OCI-LY1 (cell line): ENCODE results near the gene SYTL1.

ENCODE experiments used
- H2AFZ ChIP-seq: fragments of 200-600 bp; sonication (generic), shearing (Covaris generic); 2 replicates; pipeline ENCODE4 v1.6.0; 2014; ENCODE audit warnings: antibody characterized with exemption, mild to moderate bottlenecking, low read length
- H3F3A ChIP-seq: fragments of 200-600 bp; sonication (generic), shearing (Covaris generic); 2 replicates; pipeline ENCODE4 v1.6.0; 2014; ENCODE audit warnings: mild to moderate bottlenecking, antibody characterized with exemption, low read length, moderate library complexity; ENCODE audit not compliant: insufficient read depth
- H3K27ac ChIP-seq: fragments of 200-600 bp; sonication (generic); 2 replicates; pipeline ENCODE4 v1.5.1; 2014; ENCODE audit warnings: low read length, mixed run types, mild to moderate bottlenecking, low read depth; ENCODE audit not compliant: poor library complexity, severe bottlenecking
- H3K27me3 ChIP-seq: fragments of 200-600 bp; sonication (generic); 2 replicates; pipeline ENCODE4 v1.6.0; 2014; ENCODE audit warnings: antibody characterized with exemption, mild to moderate bottlenecking, low read length, moderate library complexity; ENCODE audit not compliant: insufficient read depth
- H3K36me3 ChIP-seq: fragments of 200-600 bp; sonication (generic); 2 replicates; pipeline ENCODE4 v1.6.1; 2014; ENCODE audit warnings: mild to moderate bottlenecking, antibody characterized with exemption, low read length, moderate library complexity, mixed read lengths; ENCODE audit not compliant: insufficient read depth
- H3K4me1 ChIP-seq: fragments of 200-600 bp; sonication (generic); 2 replicates; pipeline ENCODE4 v1.5.1; 2014; ENCODE audit warnings: mild to moderate bottlenecking, low read length, moderate library complexity; ENCODE audit not compliant: insufficient read depth, severe bottlenecking
- H3K4me2 ChIP-seq: fragments of 200-600 bp; sonication (generic), shearing (Covaris generic); 2 replicates; pipeline ENCODE4 v1.6.1; 2014; ENCODE audit warnings: low read length
- H3K4me3 ChIP-seq: fragments of 200-600 bp; sonication (generic); 2 replicates; pipeline ENCODE4 v1.5.1; 2014; ENCODE audit warnings: low read length, low read depth, mild to moderate bottlenecking, mixed read lengths; ENCODE audit not compliant: poor library complexity, severe bottlenecking
- H3K79me2 ChIP-seq: fragments of 200-600 bp; shearing (Covaris generic); 2 replicates; pipeline ENCODE4 v1.6.1; 2016; ENCODE audit warnings: mixed run types, low read length, mixed read lengths; ENCODE audit not compliant: insufficient read depth
- H3K9ac ChIP-seq: fragments of 200-600 bp; sonication (generic), shearing (Covaris generic); 2 replicates; pipeline ENCODE4 v1.6.1; 2014; ENCODE audit warnings: mild to moderate bottlenecking, low read length, mixed read lengths
- H3K9me2 ChIP-seq: fragments of 200-600 bp; sonication (generic), shearing (Covaris generic); 2 replicates; pipeline ENCODE4 v1.6.1; 2014; ENCODE audit warnings: low read depth, mild to moderate bottlenecking, low read length, mixed read lengths
- H3K9me3 ChIP-seq: fragments of 200-600 bp; shearing (Covaris generic); 2 replicates; pipeline ENCODE4 v1.6.1; 2014; ENCODE audit warnings: low read length, mixed read lengths
- H4K20me1 ChIP-seq: fragments of 200-600 bp; sonication (generic), shearing (Covaris generic); 2 replicates; pipeline ENCODE4 v1.6.0; 2016; ENCODE audit warnings: mild to moderate bottlenecking, low read length; ENCODE audit not compliant: insufficient read depth
- EZH2 ChIP-seq: fragments of 200-600 bp; sonication (generic), shearing (Covaris generic); IDR thresholded peaks from 2 replicates; pipeline ENCODE4 v1.8.0; 2017; ENCODE audit warnings: borderline replicate concordance, mixed run types, mild to moderate bottlenecking, antibody characterized with exemption, low read length, moderate library complexity, mixed read lengths
- TF ChIP-seq, protein P1 (sequence below): fragments of 200-600 bp; sonication (generic), shearing (Covaris generic); IDR thresholded peaks from 2 replicates; pipeline ENCODE4 v1.5.1; 2017; ENCODE audit warnings: mild to moderate bottlenecking, antibody characterized with exemption, low read length, moderate library complexity, mixed read lengths

The SYTL1 gene

DNA sequence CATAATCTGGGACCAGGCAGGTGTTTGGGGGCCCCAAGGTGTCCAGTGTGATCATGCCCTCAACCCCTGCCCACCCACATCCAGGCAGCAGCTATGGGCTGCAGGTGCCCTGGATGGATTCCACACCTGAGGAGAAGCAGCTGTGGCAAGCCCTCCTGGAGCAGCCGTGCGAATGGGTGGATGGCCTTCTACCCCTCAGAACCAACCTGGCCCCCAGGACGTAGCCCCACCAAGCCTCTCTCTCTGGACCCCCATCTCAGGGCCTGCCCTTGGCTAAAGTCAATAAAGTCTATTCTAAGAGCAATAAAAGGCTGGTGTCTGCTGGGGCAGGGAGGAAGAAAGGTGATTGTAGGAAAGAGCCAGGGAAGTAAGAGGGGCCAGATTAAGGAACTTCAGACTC, 11.8 kb downstream of the SYTL1 start:
- peaks cover 35% of the 10 kb centered on the region for H3K4me1 ChIP-seq
- H3K4me3 ChIP-seq, result no peak overlapping the region
- H3K27me3 ChIP-seq, result no peaks in the 10 kb centered on the region; the same call in 1 of the 2 replicates
- no peak overlapping the region for H3K9ac ChIP-seq
- no peaks in the 10 kb centered on the region for H3K36me3 ChIP-seq
- H3K4me2 ChIP-seq, result no peak overlapping the region
- no peaks in the 10 kb centered on the region for H3K9me3 ChIP-seq
- H3K27ac ChIP-seq, result no peak overlapping the region
- no peaks in the 10 kb centered on the region for H3K9me2 ChIP-seq
- no peak for TF ChIP-seq EZH2
- TF ChIP-seq, protein P1, sequence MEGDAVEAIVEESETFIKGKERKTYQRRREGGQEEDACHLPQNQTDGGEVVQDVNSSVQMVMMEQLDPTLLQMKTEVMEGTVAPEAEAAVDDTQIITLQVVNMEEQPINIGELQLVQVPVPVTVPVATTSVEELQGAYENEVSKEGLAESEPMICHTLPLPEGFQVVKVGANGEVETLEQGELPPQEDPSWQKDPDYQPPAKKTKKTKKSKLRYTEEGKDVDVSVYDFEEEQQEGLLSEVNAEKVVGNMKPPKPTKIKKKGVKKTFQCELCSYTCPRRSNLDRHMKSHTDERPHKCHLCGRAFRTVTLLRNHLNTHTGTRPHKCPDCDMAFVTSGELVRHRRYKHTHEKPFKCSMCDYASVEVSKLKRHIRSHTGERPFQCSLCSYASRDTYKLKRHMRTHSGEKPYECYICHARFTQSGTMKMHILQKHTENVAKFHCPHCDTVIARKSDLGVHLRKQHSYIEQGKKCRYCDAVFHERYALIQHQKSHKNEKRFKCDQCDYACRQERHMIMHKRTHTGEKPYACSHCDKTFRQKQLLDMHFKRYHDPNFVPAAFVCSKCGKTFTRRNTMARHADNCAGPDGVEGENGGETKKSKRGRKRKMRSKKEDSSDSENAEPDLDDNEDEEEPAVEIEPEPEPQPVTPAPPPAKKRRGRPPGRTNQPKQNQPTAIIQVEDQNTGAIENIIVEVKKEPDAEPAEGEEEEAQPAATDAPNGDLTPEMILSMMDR, result no peak
- no peak overlapping the region for H2AFZ ChIP-seq
- no peaks in the 10 kb centered on the region for H3K79me2 ChIP-seq
- no peaks in the 10 kb centered on the region for H3F3A ChIP-seq
- H4K20me1 ChIP-seq, result no peaks in the 10 kb centered on the region

DNA sequence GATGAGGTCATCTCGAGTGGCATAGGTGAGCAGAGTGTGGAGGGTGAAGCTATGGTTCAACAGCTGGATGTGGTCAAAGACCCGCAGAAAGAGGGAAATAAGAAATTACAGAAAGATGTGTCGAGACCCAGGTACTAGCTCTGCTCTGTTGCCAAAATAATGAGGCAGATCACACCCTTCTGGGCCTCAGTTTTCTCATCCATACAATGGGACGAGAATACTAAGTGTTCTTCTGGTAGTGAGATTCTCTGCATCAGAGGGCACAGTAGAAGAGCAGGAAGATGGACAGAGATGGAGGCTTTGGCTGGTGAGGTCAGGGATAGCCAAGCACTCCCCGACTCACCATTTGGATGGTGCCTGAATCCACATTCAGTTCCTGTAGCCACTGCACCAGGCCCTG, 13.9 kb downstream of the SYTL1 start:
- H3K4me3 ChIP-seq, result peak overlapping the region; percentile 58
- no peaks in the 10 kb centered on the region for H3K36me3 ChIP-seq
- H3K4me1 ChIP-seq, result peaks cover 39% of the 10 kb centered on the region
- peak overlapping the region; percentile 82; the same call in 1 of the 2 replicates for H3K4me2 ChIP-seq
- TF ChIP-seq, protein P1, result no peak
- no peak for TF ChIP-seq EZH2
- no peaks in the 10 kb centered on the region for H3K9me2 ChIP-seq
- H2AFZ ChIP-seq, result no peak overlapping the region
- no peaks in the 10 kb centered on the region for H3F3A ChIP-seq
- no peaks in the 10 kb centered on the region for H3K9me3 ChIP-seq
- no peak overlapping the region for H3K9ac ChIP-seq
- H3K79me2 ChIP-seq, result no peaks in the 10 kb centered on the region
- H4K20me1 ChIP-seq, result no peaks in the 10 kb centered on the region
- H3K27me3 ChIP-seq, result no peaks in the 10 kb centered on the region; the same call in 1 of the 2 replicates
- peak overlapping the region; percentile 37 for H3K27ac ChIP-seq

DNA sequence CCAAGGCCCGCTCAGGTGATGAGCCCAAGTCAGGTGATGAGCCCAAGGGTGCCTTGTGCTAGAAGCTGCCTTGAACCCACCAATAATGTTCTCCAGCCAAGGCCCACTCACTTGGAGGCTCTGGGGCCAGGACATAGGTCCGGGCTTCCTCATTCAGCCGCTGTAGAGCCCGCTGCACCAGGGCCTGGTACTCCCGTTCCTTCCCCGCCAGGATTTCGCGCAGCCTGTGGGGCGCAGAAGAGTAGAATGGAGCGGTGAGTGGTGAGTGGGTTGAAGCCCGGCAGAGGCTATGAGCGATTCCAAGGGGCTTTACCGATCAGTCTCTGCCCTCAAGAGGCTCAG, 14.4 kb downstream of the SYTL1 start:
- H3K36me3 ChIP-seq, result no peaks in the 10 kb centered on the region
- peak overlapping the region; percentile 58 for H3K4me3 ChIP-seq
- H3K9me3 ChIP-seq, result no peaks in the 10 kb centered on the region
- H4K20me1 ChIP-seq, result no peaks in the 10 kb centered on the region
- peaks cover 43% of the 10 kb centered on the region for H3K4me1 ChIP-seq
- H2AFZ ChIP-seq, result no peak overlapping the region
- H3K9me2 ChIP-seq, result no peaks in the 10 kb centered on the region
- H3K27ac ChIP-seq, result peak overlapping the region; percentile 37
- TF ChIP-seq EZH2, result no peak
- TF ChIP-seq, protein P1, result no peak
- H3K4me2 ChIP-seq, result peak overlapping the region; percentile 82
- H3F3A ChIP-seq, result no peaks in the 10 kb centered on the region
- peak overlapping the region; percentile 56; the same call in 1 of the 2 replicates for H3K9ac ChIP-seq
- H3K79me2 ChIP-seq, result no peaks in the 10 kb centered on the region
- no peaks in the 10 kb centered on the region; the same call in 1 of the 2 replicates for H3K27me3 ChIP-seq
